Fibroblast of lung (primary cell): ENCODE data around the gene KRTAP4-16. TPM values are rescaled to one million over a fixed set of nuclear protein-coding genes. Genes with fewer than 3 reads are reported as not detected.
"Not testable (repeated sequence)": the region's sequence is repeated elsewhere in the genome, so short reads cannot be mapped to it uniquely, and the experiment has no call there.

ENCODE experiments used
- DNase-seq, 2 donors: peaks; one replicate each; pipeline versions ENCODE4 v3.0.0 to v3.0.0-alpha.2; 2010; ENCODE audit warnings: low read depth in 2 of 2
- H2AFZ ChIP-seq: 2 replicates; pipeline ENCODE4 v1.5.1; 2012; ENCODE audit warnings: low read length, control low read depth, inconsistent platforms
- H3K27ac ChIP-seq: 2 replicates; pipeline ENCODE4 v1.5.1; 2011; ENCODE audit warnings: low read length, control low read depth; ENCODE audit not compliant: insufficient read depth
- H3K27me3 ChIP-seq: 2 replicates; pipeline ENCODE4 v1.5.1; 2011; ENCODE audit warnings: mild to moderate bottlenecking, low read length; ENCODE audit not compliant: control insufficient read depth, insufficient read depth
- H3K36me3 ChIP-seq: 2 replicates; pipeline ENCODE4 v1.5.1; 2011; ENCODE audit warnings: low read length; ENCODE audit not compliant: control insufficient read depth, insufficient read depth
- H3K4me1 ChIP-seq: 2 replicates; pipeline ENCODE4 v1.5.1; 2011; ENCODE audit warnings: low read length; ENCODE audit not compliant: control insufficient read depth, insufficient read depth; ENCODE audit errors: extremely low read depth
- H3K4me2 ChIP-seq: 2 replicates; pipeline ENCODE4 v1.5.1; 2011; ENCODE audit warnings: low read length, control low read depth; ENCODE audit not compliant: insufficient read depth; ENCODE audit errors: extremely low read depth
- H3K4me3 ChIP-seq, 4 experiments: fragments of 200-600 bp in 1 of 4; sonication (generic) in 1 of 4; replicated peaks in 1 of 4; 2 replicates each; pipeline ENCODE4 v1.5.1; 2011 to 2016; ENCODE audit warnings: low read length in 4 of 4, low read depth in 3 of 4, mild to moderate bottlenecking in 3 of 4, control low read depth in 2 of 4, inconsistent platforms in 1 of 4, mixed read lengths in 1 of 4; ENCODE audit not compliant: insufficient read depth in 1 of 4; ENCODE audit errors: control extremely low read depth in 1 of 4
- H3K79me2 ChIP-seq: 2 replicates; pipeline ENCODE4 v1.5.1; 2012; ENCODE audit warnings: mild to moderate bottlenecking, low read length, inconsistent platforms; ENCODE audit not compliant: control insufficient read depth, insufficient read depth
- H3K9ac ChIP-seq: 2 replicates; pipeline ENCODE4 v1.5.1; 2011; ENCODE audit warnings: mild to moderate bottlenecking, low read length, control low read depth; ENCODE audit not compliant: insufficient read depth
- H3K9me3 ChIP-seq: 2 replicates; pipeline ENCODE4 v1.5.1; 2012; ENCODE audit warnings: low read depth, low read length; ENCODE audit not compliant: control insufficient read depth, insufficient read depth
- H4K20me1 ChIP-seq: 2 replicates; pipeline ENCODE4 v1.5.1; 2011; ENCODE audit warnings: low read length; ENCODE audit not compliant: control insufficient read depth, insufficient read depth; ENCODE audit errors: extremely low read depth
- EZH2 ChIP-seq: IDR thresholded peaks from 2 replicates; pipeline ENCODE4 v1.5.1; 2012; ENCODE audit warnings: low read length, control low read depth, mild to moderate bottlenecking; ENCODE audit errors: missing control alignments
- polyA plus RNA-seq, 2 donors: library from polyadenylated mRNA; depleted of rRNA in 1 of 2; stranded (reverse) in 1 of 2; unstranded in 1 of 2; fragments of >200 nt; gene quantifications; 2 replicates each; pipeline ENCODE4 v1.2.1, GENCODE V29; 2011 to 2012; ENCODE audit warnings: missing spikeins in 1 of 2
- total RNA-seq: library from RNA; depleted of rRNA; stranded (reverse); fragments of >200 nt; gene quantifications from 2 replicates; pipeline ENCODE4 v1.2.1, GENCODE V29; 2014
- TF ChIP-seq, protein P1 (sequence below), 2 donors: IDR thresholded peaks in 1 of 2; conservative IDR thresholded peaks in 1 of 2; 1 replicate in 1 of 2; 2 replicates in 1 of 2; pipeline ENCODE4 v1.5.1; 2011 to 2012; ENCODE audit warnings: low read length in 2 of 2, control low read depth in 1 of 2, inconsistent platforms in 1 of 2, low read depth in 1 of 2, mild to moderate bottlenecking in 1 of 2

KRTAP4-16 gene
- total and polyA plus RNA-seq, 2 donors (not counting 1 experiment from before 2014, with no cell fraction given) = not detected

- no peak overlapping the region for H3K27ac ChIP-seq
- H3K9ac ChIP-seq = no peak overlapping the region
- H3K27me3 ChIP-seq = no peaks in the 10 kb centered on the region
- H3K4me3 ChIP-seq = no peak overlapping the region
- DNase-seq = no peak
- no peaks in the 10 kb centered on the region for H3K9me3 ChIP-seq
- no peaks in the 10 kb centered on the region for H3K4me1 ChIP-seq
- no peak overlapping the region for H2AFZ ChIP-seq
- H3K79me2 ChIP-seq = no peaks in the 10 kb centered on the region
- H3K4me2 ChIP-seq = no peak overlapping the region
- H3K36me3 ChIP-seq = no peaks in the 10 kb centered on the region
- TF ChIP-seq, protein P1, sequence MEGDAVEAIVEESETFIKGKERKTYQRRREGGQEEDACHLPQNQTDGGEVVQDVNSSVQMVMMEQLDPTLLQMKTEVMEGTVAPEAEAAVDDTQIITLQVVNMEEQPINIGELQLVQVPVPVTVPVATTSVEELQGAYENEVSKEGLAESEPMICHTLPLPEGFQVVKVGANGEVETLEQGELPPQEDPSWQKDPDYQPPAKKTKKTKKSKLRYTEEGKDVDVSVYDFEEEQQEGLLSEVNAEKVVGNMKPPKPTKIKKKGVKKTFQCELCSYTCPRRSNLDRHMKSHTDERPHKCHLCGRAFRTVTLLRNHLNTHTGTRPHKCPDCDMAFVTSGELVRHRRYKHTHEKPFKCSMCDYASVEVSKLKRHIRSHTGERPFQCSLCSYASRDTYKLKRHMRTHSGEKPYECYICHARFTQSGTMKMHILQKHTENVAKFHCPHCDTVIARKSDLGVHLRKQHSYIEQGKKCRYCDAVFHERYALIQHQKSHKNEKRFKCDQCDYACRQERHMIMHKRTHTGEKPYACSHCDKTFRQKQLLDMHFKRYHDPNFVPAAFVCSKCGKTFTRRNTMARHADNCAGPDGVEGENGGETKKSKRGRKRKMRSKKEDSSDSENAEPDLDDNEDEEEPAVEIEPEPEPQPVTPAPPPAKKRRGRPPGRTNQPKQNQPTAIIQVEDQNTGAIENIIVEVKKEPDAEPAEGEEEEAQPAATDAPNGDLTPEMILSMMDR (conservative IDR thresholded peaks at IDR 0.05 in 1 of 2, IDR thresholded peaks at IDR 0.05 in 1 of 2; ENCODE audit: low read depth in 1 of 2, low read length in 2 of 2) = no peak
- no peaks in the 10 kb centered on the region for H4K20me1 ChIP-seq
These were observed 23.1 kb upstream of the KRTAP4-16 start for GRCh38 chr17:41125064-41125463.

GRCh38 chr17:41123991-41124371, 22.0 kb upstream of the KRTAP4-16 start, which contains the start of gene KRTAP4-12:
KRTAP4-12 (minus strand) TSS chr17:41124182; CDS start chr17:41124122, 60 bp downstream.
- not testable (repeated sequence) for H3K4me3 ChIP-seq, H3K27me3 ChIP-seq, H3K4me1 ChIP-seq, H2AFZ ChIP-seq, H3K9me3 ChIP-seq, H3K36me3 ChIP-seq, H3K79me2 ChIP-seq, H3K27ac ChIP-seq, H3K4me2 ChIP-seq, H3K9ac ChIP-seq, H4K20me1 ChIP-seq
- peak in 1 of 2 donors; percentile 20 for DNase-seq

DNA sequence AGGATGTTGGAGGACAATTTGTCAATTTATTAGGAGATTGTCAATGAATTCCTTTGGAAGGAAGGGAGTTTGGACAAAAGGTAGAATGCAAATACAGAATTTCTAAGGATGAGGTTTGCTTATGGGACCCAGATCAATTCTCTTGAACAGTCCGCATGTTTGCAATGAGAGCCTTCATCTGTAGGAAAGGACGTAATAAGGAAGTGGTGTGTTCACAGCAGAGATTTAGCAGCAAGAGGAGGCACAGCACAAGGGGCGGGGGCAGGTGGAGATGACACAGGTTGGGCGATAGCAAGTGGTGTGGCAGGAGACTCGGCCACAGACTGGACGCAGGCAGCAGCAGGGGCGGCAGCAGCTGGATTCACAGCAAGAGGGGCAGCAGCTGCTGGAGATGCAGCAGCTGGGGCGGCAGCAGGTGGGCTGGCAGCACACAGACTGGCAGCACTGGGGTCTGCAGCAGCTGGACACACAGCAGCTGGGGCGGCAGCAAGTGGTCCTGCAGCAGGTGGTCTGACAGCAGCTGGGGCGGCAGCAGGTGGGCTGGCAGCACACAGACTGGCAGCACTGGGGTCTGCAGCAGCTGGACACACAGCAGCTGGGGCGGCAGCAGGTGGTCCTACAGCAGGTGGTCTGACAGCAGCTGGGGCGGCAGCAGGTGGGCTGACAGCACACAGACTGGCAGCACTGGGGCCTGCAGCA, 21.4 kb upstream of the KRTAP4-16 start:
- not testable (repeated sequence) for H3K79me2 ChIP-seq, H2AFZ ChIP-seq, DNase-seq, H3K4me1 ChIP-seq, H4K20me1 ChIP-seq, H3K36me3 ChIP-seq, H3K4me2 ChIP-seq, H3K4me3 ChIP-seq, H3K27ac ChIP-seq, H3K9ac ChIP-seq, H3K9me3 ChIP-seq, H3K27me3 ChIP-seq

DNA sequence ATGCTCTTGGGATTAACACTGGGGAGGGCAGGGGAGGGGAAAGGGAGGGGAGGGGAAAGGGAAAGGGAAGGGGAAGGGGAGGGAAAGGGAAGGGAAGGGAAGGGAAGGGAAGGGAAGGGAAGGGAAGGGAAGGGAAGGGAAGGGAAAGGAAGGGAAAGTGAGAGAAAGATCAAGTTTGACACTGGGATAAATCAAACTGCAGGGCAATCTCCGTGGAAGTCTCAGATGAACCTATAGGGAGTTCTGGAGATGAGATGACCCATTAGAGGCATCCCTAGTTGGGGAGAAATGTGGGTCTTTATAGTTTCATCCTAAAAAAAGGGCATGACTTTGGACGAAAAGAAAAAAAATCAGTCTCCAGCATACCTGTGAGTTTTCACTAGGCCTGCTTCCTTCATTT, 19.7 kb upstream of the KRTAP4-16 start:
- H3K27ac ChIP-seq = no peak overlapping the region
- no peaks in the 10 kb centered on the region for H3K4me1 ChIP-seq
- H3K27me3 ChIP-seq = no peaks in the 10 kb centered on the region
- H3K9me3 ChIP-seq = no peaks in the 10 kb centered on the region
- H3K4me3 ChIP-seq = no peak overlapping the region
- no peak overlapping the region for H2AFZ ChIP-seq
- no peak overlapping the region for H3K9ac ChIP-seq
- no peaks in the 10 kb centered on the region for H3K36me3 ChIP-seq
- no peak for DNase-seq
- no peak overlapping the region for H3K4me2 ChIP-seq
- TF ChIP-seq, protein P1 (conservative IDR thresholded peaks at IDR 0.05 in 1 of 2, IDR thresholded peaks at IDR 0.05 in 1 of 2; ENCODE audit: low read depth in 1 of 2, low read length in 2 of 2) = no peak
- no peak for TF ChIP-seq EZH2
- H4K20me1 ChIP-seq = no peaks in the 10 kb centered on the region
- H3K79me2 ChIP-seq = no peaks in the 10 kb centered on the region

DNA sequence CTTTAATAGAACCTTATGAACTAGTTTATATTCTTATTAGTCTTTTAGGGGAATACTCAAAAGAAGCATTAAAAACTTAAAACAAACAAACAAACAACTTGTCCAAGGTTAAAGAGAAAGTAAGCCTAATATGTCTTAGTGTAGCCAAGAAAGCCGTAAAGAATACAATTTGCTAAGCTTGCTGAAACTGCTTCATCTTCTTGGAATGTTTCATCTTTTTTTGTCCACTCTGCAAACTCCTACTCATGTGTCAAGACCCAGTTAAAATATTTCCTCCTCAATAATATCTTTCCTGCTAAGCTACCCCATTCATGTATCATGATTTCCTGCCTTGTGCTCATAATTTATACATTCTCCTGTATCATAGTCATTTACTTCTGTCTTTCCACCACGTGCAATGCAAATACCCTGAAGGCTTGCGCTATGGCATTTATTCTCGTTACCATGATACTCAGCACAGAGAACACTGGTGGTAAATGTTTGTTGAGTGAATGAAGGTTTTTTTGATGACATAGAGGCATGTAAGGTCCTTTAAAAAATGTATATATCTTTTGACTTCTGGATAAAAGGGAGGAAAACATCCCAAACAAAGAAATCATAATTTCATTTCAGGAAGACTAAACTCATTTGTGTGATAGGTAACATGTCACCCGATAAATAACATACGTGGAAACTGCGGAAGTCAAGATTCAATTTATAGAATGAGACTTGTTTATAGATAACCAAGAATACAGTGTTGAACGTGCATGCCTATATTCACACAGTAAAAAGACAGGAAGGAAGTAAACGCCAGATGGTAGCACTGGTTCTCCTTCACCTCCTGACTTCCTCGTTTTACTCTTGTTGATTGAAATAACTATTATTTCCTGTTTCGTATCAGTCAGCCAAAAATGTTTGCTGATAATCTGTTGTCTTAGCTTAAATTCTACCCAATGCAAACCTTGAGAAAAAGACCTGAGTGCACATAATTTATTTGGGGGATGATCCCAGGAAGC, 18.0 kb upstream of the KRTAP4-16 start:
- H3K27ac ChIP-seq, H3K9me3 ChIP-seq, H3K4me1 ChIP-seq, H3K79me2 ChIP-seq, H3K36me3 ChIP-seq, H3K9ac ChIP-seq, H3K4me2 ChIP-seq, H3K4me3 ChIP-seq, H2AFZ ChIP-seq, DNase-seq, H4K20me1 ChIP-seq, H3K27me3 ChIP-seq: not testable (repeated sequence)
